ENCODE data around the gene OSBPL3. TPM values are rescaled to one million over a fixed set of nuclear protein-coding genes. Genes with fewer than 3 reads are reported as not detected.

Gene OSBPL3
- total RNA-seq, 4 donors from 2014 or later = 4.3 to 8.6 (median 7.1) TPM

- DNase-seq (ENCODE audit: low spot score) (no peak), ATAC-seq (ENCODE audit: low FRiP score) (no peak)
- TF ChIP-seq CTCF (IDR thresholded peaks at IDR 0.05) = no peak
Observed at GRCh38 chr7:24956021-24956420, 24.0 kb downstream of the OSBPL3 start.

GRCh38 chr7:24955313-24955712, 24.7 kb downstream of the OSBPL3 start:
- DNase-seq (ENCODE audit: low spot score) (no peak), ATAC-seq (ENCODE audit: low FRiP score) (no peak)

GRCh38 chr7:24952464-24952863, 27.5 kb downstream of the OSBPL3 start:
- no peak for DNase-seq (ENCODE audit: low spot score)
- no peak for TF ChIP-seq CTCF (IDR thresholded peaks at IDR 0.05)
- ATAC-seq (ENCODE audit: low FRiP score) = no peak

More at GRCh38 chr7:24955313-24955712, 24.7 kb downstream of the OSBPL3 start:
- no peak for TF ChIP-seq CTCF (IDR thresholded peaks at IDR 0.05)

DNA sequence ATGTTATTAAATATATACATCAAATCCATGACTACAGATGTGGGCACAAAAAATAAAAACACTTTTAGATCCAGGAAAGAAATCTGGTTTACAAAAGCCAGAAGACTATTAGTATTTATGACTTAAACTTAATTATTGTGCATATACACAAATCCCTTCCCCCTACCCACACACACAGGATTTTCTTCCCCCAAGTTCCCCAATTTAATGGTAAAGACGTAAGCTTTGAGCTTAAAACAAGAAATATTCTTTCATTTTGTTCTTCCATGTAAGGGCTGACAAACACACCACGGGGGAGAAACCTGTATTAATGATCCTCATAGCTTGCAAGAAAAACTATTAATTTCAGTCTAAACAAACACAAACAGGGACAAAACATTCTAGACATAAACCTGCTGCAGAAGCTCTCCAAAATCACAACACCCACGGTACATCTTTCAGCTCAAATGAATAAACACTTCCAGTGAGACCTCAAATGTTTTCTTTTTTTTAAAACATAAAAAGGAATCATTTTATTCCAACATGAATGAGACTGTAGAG, 28.5 kb downstream of the OSBPL3 start:
- no peak for TF ChIP-seq CTCF (IDR thresholded peaks at IDR 0.05)
- DNase-seq (ENCODE audit: low spot score) = no peak

DNA sequence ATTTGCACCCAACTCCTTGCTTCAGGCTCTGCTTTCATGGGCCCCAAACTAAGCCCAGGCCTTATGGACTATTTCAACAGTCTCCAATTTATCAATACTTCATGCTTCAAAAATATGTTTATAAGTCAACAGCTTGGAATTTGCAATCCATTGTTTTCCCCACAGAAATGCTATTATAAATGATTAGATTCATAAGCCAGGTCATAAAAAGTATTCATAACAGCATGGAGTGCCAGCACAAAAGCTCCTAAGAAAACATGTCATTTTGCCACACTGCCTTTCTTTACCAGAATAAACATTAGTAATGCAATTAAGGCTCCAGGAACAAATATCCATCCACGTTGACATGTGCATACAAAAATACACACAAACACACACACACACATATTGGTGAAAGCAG, 30.1 kb downstream of the OSBPL3 start:
- no peak for TF ChIP-seq CTCF (IDR thresholded peaks at IDR 0.05)
- no peak for DNase-seq (ENCODE audit: low spot score)
- ATAC-seq (ENCODE audit: low FRiP score) = no peak

More for the DNA sequence above, 28.5 kb downstream of the OSBPL3 start:
- ATAC-seq (ENCODE audit: low FRiP score) = no peak

GRCh38 chr7:24948739-24949138, 31.2 kb downstream of the OSBPL3 start:
- ATAC-seq (ENCODE audit: low FRiP score) = no peak
- no peak for TF ChIP-seq CTCF (IDR thresholded peaks at IDR 0.05)
- DNase-seq (ENCODE audit: low spot score) = no peak

DNA sequence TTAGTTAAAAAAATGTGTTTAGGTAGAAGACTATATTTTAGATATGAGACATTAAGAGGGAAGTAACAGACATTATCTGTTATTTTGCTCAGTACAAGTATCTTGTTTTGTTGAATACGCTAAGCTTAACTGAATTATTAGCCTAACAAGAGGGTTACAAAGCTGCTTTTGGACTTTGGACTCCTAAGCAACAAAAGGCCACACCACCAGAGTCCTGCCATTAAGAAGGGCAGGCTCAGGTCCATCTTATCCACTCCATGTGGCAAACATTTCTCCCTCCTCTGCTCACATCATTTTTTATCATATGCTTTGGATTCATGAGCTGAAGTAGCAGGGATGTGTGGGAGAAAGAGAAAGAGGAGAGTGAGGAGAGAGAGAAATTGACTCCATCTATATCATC, 33.5 kb downstream of the OSBPL3 start:
- DNase-seq (ENCODE audit: low spot score) = no peak
- no peak for TF ChIP-seq CTCF (IDR thresholded peaks at IDR 0.05)
- ATAC-seq (ENCODE audit: low FRiP score) = no peak
